K562 (cell line): ENCODE results near the gene IFNGR1. TPM values are rescaled to one million over a fixed set of nuclear protein-coding genes. Genes with fewer than 3 reads are reported as not detected.

Source experiments
- ATAC-seq: fragments of 200-7000 bp; cut with Tn5 transposase; 3 replicates; pipeline ENCODE4 v1.9.1; 2020; ENCODE audit warnings: moderate library complexity
- BruUV-seq: library from RNA; stranded (reverse); fragments of 400-500 nt; replicated peaks from 2 replicates; lab custom pipeline; 2021; lab: Mats Ljungman, UMichigan
- CTCF ChIA-PET: fragments of 300-600 bp; formaldehyde crosslinking; extraction: SDS; loops from one replicate; lab custom pipeline; 2021; ENCODE audit warnings: low intra/inter-chr PET ratio; lab: Yijun Ruan, JAX
- POLR2A ChIA-PET: fragments of 300-600, 350-650 bp; sonication (Branson Sonifier 250); formaldehyde crosslinking; extraction: SDS; loops from one replicate; lab custom pipeline; 2021; ENCODE audit warnings: antibody characterized with exemption, inconsistent platforms; lab: Yijun Ruan, JAX
- DNase-seq, 4 experiments: peaks; one replicate each; pipeline versions ENCODE4 v3.0.0 to v3.0.0-alpha.2; 2011 to 2018; ENCODE audit warnings: low spot score in 3 of 4, mixed read lengths in 3 of 4; ENCODE audit errors: extremely low read depth in 1 of 4
- FAIRE-seq: peaks from 2 replicates; lab custom pipeline; 2011; peaks lifted over from hg19 to GRCh38; lab: Jason Lieb, UNC
- H2AFZ ChIP-seq: 2 replicates; pipeline ENCODE4 v1.6.0; 2011; ENCODE audit warnings: low read depth, low read length, control low read depth, inconsistent platforms
- H3K27ac ChIP-seq: fragments of 200-600 bp; 3 replicates; pipeline ENCODE4 v1.8.0; 2011; ENCODE audit warnings: low read depth, mild to moderate bottlenecking, control low read depth, inconsistent platforms, low read length, moderate library complexity, mixed read lengths; ENCODE audit errors: extremely low read depth
- H3K27me3 ChIP-seq, 2 experiments: fragments of 300-600 bp in 1 of 2; 2 replicates in 1 of 2; 3 replicates in 1 of 2; pipeline versions ENCODE4 v1.6.0 to v1.8.0; 2011; ENCODE audit warnings: inconsistent platforms in 2 of 2, low read length in 2 of 2, mild to moderate bottlenecking in 1 of 2, mixed read lengths in 1 of 2, moderate library complexity in 1 of 2; ENCODE audit not compliant: control insufficient read depth in 2 of 2, insufficient read depth in 2 of 2
- H3K36me3 ChIP-seq: fragments of 300-600 bp; 3 replicates; pipeline ENCODE4 v1.8.0; 2011; ENCODE audit warnings: mild to moderate bottlenecking, low read length, inconsistent platforms; ENCODE audit not compliant: control insufficient read depth, insufficient read depth
- H3K4me1 ChIP-seq, 2 experiments: fragments of 200-600 bp in 1 of 2; replicated peaks in 1 of 2; 2 replicates in 1 of 2; 3 replicates in 1 of 2; pipeline versions ENCODE4 v1.5.1 to v1.8.0; 2011; ENCODE audit warnings: inconsistent platforms in 2 of 2, low read length in 2 of 2, mild to moderate bottlenecking in 1 of 2, mixed read lengths in 1 of 2, moderate library complexity in 1 of 2; ENCODE audit not compliant: control insufficient read depth in 2 of 2, insufficient read depth in 2 of 2
- H3K4me2 ChIP-seq: 2 replicates; pipeline ENCODE4 v1.6.1; 2011; ENCODE audit warnings: low read length, control low read depth, inconsistent platforms, mixed read lengths; ENCODE audit not compliant: insufficient read depth
- H3K4me3 ChIP-seq: fragments of 200-600 bp; sonication (generic), shearing (Covaris generic); 2 replicates; pipeline ENCODE4 v1.5.1; 2016; ENCODE audit warnings: control low read depth, inconsistent platforms
- H3K79me2 ChIP-seq: fragments of 200-600 bp; 3 replicates; pipeline ENCODE4 v1.8.0; 2011; ENCODE audit warnings: low read length, inconsistent platforms; ENCODE audit not compliant: control insufficient read depth, insufficient read depth
- H3K9ac ChIP-seq, 2 experiments: 2 replicates each; pipeline versions ENCODE4 v1.6.0 to v1.6.1; 2011; ENCODE audit warnings: low read depth in 2 of 2, low read length in 2 of 2, control low read depth in 1 of 2, inconsistent platforms in 1 of 2, mild to moderate bottlenecking in 1 of 2, mixed read lengths in 1 of 2; ENCODE audit not compliant: insufficient read depth in 1 of 2
- H3K9me1 ChIP-seq: one replicate; pipeline ENCODE4 v1.6.0; 2011; ENCODE audit warnings: inconsistent platforms, mild to moderate bottlenecking, low read length, moderate library complexity; ENCODE audit not compliant: control insufficient read depth, insufficient read depth
- H3K9me3 ChIP-seq: replicated peaks from 2 replicates; pipeline ENCODE4 v1.5.1; 2011; ENCODE audit warnings: low read depth, low read length, inconsistent platforms; ENCODE audit not compliant: control insufficient read depth, insufficient read depth
- H4K20me1 ChIP-seq: replicated peaks from 2 replicates; pipeline ENCODE4 v1.6.1; 2011; ENCODE audit warnings: low read length, inconsistent platforms, mixed read lengths; ENCODE audit not compliant: control insufficient read depth, insufficient read depth
- CBFA2T3 ChIP-seq: fragments of 450-650 bp; IDR thresholded peaks from 2 replicates; pipeline ENCODE4 v1.6.1; 2017
- CTBP1 ChIP-seq: fragments of 450-650 bp; IDR thresholded peaks from 2 replicates; pipeline ENCODE4 v1.6.1; 2016; ENCODE audit warnings: borderline replicate concordance
- EP300 ChIP-seq: IDR thresholded peaks from 2 replicates; pipeline ENCODE4 v1.6.1; 2012; ENCODE audit warnings: low read length, improper control_type of control experiment
- FOXJ3 ChIP-seq: sonication (generic); formaldehyde crosslinking; IDR thresholded peaks from 2 replicates; pipeline ENCODE4 v1.4.0; 2020; ENCODE audit warnings: mild to moderate bottlenecking, missing genetic modification reagents
- GABPA ChIP-seq: fragments of 200-800 bp; sonication (Bioruptor generic); conservative IDR thresholded peaks from 2 replicates; pipeline ENCODE4 v1.6.1; 2016; ENCODE audit warnings: low read depth, missing genetic modification characterization, missing compliant biosample characterization
- GATAD2B ChIP-seq: fragments of 450-650 bp; IDR thresholded peaks from 2 replicates; pipeline ENCODE4 v1.6.1; 2017; ENCODE audit warnings: mild to moderate bottlenecking, borderline replicate concordance
- KAT2B ChIP-seq: IDR thresholded peaks from one replicate; pipeline ENCODE4 v1.6.1; 2012; ENCODE audit warnings: low read depth, mild to moderate bottlenecking, control low read depth, inconsistent platforms, low read length, moderate library complexity
- KDM4B ChIP-seq, 2 experiments: fragments of 450-650 bp in 1 of 2; sonication (generic) in 1 of 2; IDR thresholded peaks; 2 replicates each; pipeline ENCODE4 v1.6.1; 2016 to 2017; ENCODE audit warnings: borderline replicate concordance in 2 of 2, antibody characterized with exemption in 1 of 2, low read depth in 1 of 2, mild to moderate bottlenecking in 1 of 2
- MEF2D ChIP-seq: conservative IDR thresholded peaks from 2 replicates; pipeline ENCODE4 v1.6.1; 2016; ENCODE audit warnings: low read depth, missing genetic modification characterization, missing compliant biosample characterization
- NR2C1 ChIP-seq, 2 experiments: fragments of 450-650 bp; IDR thresholded peaks; 2 replicates each; pipeline ENCODE4 v1.6.1; 2017; ENCODE audit warnings: mild to moderate bottlenecking in 2 of 2, antibody characterized with exemption in 1 of 2, inconsistent platforms in 1 of 2, missing compliant biosample characterization in 1 of 2, missing genetic modification characterization in 1 of 2
- POLR2AphosphoS2 ChIP-seq: IDR thresholded peaks from 2 replicates; pipeline ENCODE4 v1.6.1; 2012; ENCODE audit warnings: low read length, improper control_type of control experiment
- RBM25 ChIP-seq: fragments of 200-400 bp; formaldehyde crosslinking; IDR thresholded peaks from 2 replicates; pipeline ENCODE4 v1.6.1; 2018; ENCODE audit warnings: low read length, low read depth, moderate library complexity; ENCODE audit not compliant: severe bottlenecking
- SIN3A ChIP-seq, 2 experiments: fragments of 150-350 bp in 1 of 2; IDR thresholded peaks; 2 replicates each; pipeline ENCODE4 v1.6.1; 2011 to 2016; ENCODE audit warnings: borderline replicate concordance in 2 of 2, low read depth in 2 of 2, low read length in 2 of 2, mild to moderate bottlenecking in 2 of 2, moderate library complexity in 2 of 2; ENCODE audit not compliant: control insufficient read depth in 1 of 2
- TAF1 ChIP-seq: IDR thresholded peaks from 2 replicates; pipeline ENCODE4 v1.6.1; 2011; ENCODE audit warnings: mild to moderate bottlenecking, low read length, moderate library complexity; ENCODE audit not compliant: insufficient read depth, control insufficient read depth, severe bottlenecking; ENCODE audit errors: extremely low read depth
- ZNF551 ChIP-seq: fragments of 250-450 bp; sonication (Bioruptor Pico); IDR thresholded peaks from 2 replicates; pipeline ENCODE4 v1.5.0; 2021; ENCODE audit warnings: mild to moderate bottlenecking, moderate library complexity
- ZSCAN29 ChIP-seq: fragments of 450-650 bp; IDR thresholded peaks from 2 replicates; pipeline ENCODE4 v1.6.1; 2017
- in situ Hi-C: fragments of 300-500 bp; cut with MboI; formaldehyde crosslinking; loops from 4 replicates; pipeline ENCODE4 v1.15.0; 2018; ENCODE audit warnings: inconsistent platforms, mixed read lengths
- intact Hi-C: fragments of 100-400 bp; cut with micrococcal nuclease; formaldehyde crosslinking; loops from 2 replicates; pipeline ENCODE4 v1.14.2; 2022
- polyA plus RNA-seq, 8 experiments: library from polyadenylated mRNA; depleted of rRNA in 4 of 8; stranded (reverse) in 5 of 8; unstranded in 3 of 8; fragments of >200 nt; fragmentation: Nextera tagmentation in 2 of 8; fragmentation: Illumina TruSeq in 1 of 8; extraction: Ambion mirVana in 2 of 8; extraction: Trizol in 1 of 8; gene quantifications; 2 replicates each; pipeline versions ENCODE4 v1.2.1 to v1.2.3, GENCODE V29; 2011 to 2014; ENCODE audit warnings: inconsistent platforms in 1 of 8, missing spikeins in 1 of 8
- total RNA-seq, 7 experiments: library from RNA; depleted of rRNA in 6 of 7; stranded (reverse); fragments of >200 nt in 6 of 7; fragmentation: Illumina TruSeq in 2 of 7; extraction: Trizol in 2 of 7; gene quantifications; 2 replicates each; pipeline versions ENCODE4 v1.2.1 to v1.2.3, GENCODE V29; 2011 to 2021; ENCODE audit warnings: low replicate concordance in 1 of 7
- TF ChIP-seq, protein P1 (sequence below): fragments of 250-450 bp; sonication (Bioruptor Pico); IDR thresholded peaks from 2 replicates; pipeline ENCODE4 v1.5.1; 2021; ENCODE audit warnings: mild to moderate bottlenecking
- TF ChIP-seq, protein P2 (sequence below): sonication (generic); formaldehyde crosslinking; IDR thresholded peaks from 2 replicates; pipeline ENCODE4 v1.8.1; 2023; ENCODE audit warnings: mild to moderate bottlenecking, missing genetic modification reagents

Gene IFNGR1
- total and polyA plus RNA-seq, 9 of the 15 experiments (the other 6 are each of a cell fraction or from before 2014, with no cell fraction given): 14.7 to 47.0 (median 26.7) TPM

DNA sequence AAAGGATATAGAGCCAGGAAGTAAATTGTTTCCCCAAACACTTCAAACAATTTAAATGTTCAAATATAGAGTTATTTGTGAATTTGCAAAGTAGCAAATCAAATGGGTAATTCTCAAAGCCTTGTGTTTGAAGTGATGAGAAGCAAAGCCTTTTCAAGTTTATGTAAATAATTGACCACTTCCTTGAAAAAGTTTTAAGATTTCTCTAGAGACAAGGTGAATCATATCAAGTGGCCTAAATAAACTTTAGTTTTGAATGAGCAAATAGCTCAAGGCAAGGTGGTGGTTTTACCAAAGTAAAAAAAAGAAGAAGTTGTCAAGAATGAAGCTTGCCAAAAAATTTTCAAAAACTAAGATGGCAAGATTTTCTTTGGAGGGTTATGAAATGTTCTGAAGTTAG, 42.6 kb upstream of the IFNGR1 start:
- POLR2A ChIA-PET: no interaction called here
- H3K79me2 ChIP-seq: no peaks in the 10 kb centered on the region
- intact Hi-C loops (no loop called here), in situ Hi-C loops (no loop called here)
- TF ChIP-seq, protein P1, sequence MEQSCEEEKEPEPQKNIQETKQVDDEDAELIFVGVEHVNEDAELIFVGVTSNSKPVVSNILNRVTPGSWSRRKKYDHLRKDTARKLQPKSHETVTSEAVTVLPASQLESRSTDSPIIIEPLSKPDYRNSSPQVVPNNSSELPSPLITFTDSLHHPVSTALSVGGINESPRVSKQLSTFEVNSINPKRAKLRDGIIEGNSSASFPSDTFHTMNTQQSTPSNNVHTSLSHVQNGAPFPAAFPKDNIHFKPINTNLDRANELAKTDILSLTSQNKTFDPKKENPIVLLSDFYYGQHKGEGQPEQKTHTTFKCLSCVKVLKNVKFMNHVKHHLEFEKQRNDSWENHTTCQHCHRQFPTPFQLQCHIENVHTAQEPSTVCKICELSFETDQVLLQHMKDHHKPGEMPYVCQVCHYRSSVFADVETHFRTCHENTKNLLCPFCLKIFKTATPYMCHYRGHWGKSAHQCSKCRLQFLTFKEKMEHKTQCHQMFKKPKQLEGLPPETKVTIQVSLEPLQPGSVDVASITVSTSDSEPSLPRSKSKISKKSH: no peak
- no peak for TF ChIP-seq KAT2B
- TF ChIP-seq GATAD2B: no peak
- TF ChIP-seq CTBP1: no peak
- TF ChIP-seq GABPA (tag): no peak
- TF ChIP-seq ZSCAN29: no peak
- TF ChIP-seq SIN3A (IDR thresholded peaks at IDR 0.05; ENCODE audit: borderline replicate concordance in 2 of 2, control insufficient read depth in 1 of 2, low read depth in 2 of 2, low read length in 2 of 2): no peak
- no peak for TF ChIP-seq CBFA2T3
- TF ChIP-seq POLR2AphosphoS2: no peak
- TF ChIP-seq ZNF551 (CRISPR knock-in tag): no peak
- TF ChIP-seq FOXJ3 (CRISPR knock-in tag): no peak
- no peak for TF ChIP-seq EP300
- no peak for TF ChIP-seq MEF2D (tag)
- TF ChIP-seq TAF1: no peak
- no peak for TF ChIP-seq KDM4B (IDR thresholded peaks at IDR 0.05; ENCODE audit: borderline replicate concordance in 2 of 2, low read depth in 1 of 2)
- TF ChIP-seq, protein P2, sequence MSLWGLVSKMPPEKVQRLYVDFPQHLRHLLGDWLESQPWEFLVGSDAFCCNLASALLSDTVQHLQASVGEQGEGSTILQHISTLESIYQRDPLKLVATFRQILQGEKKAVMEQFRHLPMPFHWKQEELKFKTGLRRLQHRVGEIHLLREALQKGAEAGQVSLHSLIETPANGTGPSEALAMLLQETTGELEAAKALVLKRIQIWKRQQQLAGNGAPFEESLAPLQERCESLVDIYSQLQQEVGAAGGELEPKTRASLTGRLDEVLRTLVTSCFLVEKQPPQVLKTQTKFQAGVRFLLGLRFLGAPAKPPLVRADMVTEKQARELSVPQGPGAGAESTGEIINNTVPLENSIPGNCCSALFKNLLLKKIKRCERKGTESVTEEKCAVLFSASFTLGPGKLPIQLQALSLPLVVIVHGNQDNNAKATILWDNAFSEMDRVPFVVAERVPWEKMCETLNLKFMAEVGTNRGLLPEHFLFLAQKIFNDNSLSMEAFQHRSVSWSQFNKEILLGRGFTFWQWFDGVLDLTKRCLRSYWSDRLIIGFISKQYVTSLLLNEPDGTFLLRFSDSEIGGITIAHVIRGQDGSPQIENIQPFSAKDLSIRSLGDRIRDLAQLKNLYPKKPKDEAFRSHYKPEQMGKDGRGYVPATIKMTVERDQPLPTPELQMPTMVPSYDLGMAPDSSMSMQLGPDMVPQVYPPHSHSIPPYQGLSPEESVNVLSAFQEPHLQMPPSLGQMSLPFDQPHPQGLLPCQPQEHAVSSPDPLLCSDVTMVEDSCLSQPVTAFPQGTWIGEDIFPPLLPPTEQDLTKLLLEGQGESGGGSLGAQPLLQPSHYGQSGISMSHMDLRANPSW (CRISPR knock-in tag): no peak
- no peak for TF ChIP-seq RBM25
- no peak for TF ChIP-seq NR2C1 (IDR thresholded peaks at IDR 0.05)
- TF ChIP-seq NR2C1 (tag; IDR thresholded peaks at IDR 0.05): no peak
- BruUV-seq: no TSS peak
- no peak overlapping the region for H2AFZ ChIP-seq
- no peak overlapping the region for H3K9ac ChIP-seq
- no peak overlapping the region for H3K4me2 ChIP-seq
- H3K4me3 ChIP-seq: no peak overlapping the region
- H3K9me1 ChIP-seq: no peaks in the 10 kb centered on the region
- H3K27me3 ChIP-seq: peaks cover 3 to 19% of the 10 kb centered on the region in 2 experiments; a peak in 2 of 5 replicates
- no peaks in the 10 kb centered on the region for H3K36me3 ChIP-seq
- CTCF ChIA-PET: no interaction called here
- no peak for ATAC-seq
- H4K20me1 ChIP-seq: no peaks in the 10 kb centered on the region
- no peaks in the 10 kb centered on the region for H3K4me1 ChIP-seq
- FAIRE-seq: no peak
- no peak overlapping the region for H3K27ac ChIP-seq
- no peak for DNase-seq
- H3K9me3 ChIP-seq: no peaks in the 10 kb centered on the region
